HL-60/S4 (cell line): ENCODE results near the gene GREM2.

Experiments used
- in situ Hi-C: fragments of 300-500 bp; cut with MboI; formaldehyde crosslinking; loops from 2 replicates; pipeline ENCODE4 v1.14.3; 2022; ENCODE audit warnings: low sequenced_read_pairs

Gene GREM2

GRCh38 chr1:240611619-240612480, at the start of gene GREM2:
Gene GREM2 (minus strand): TSS chr1:240612155. CDS start chr1:240493475, 118,680 bp downstream.
- in situ Hi-C loops: no loop called here

GRCh38 chr1:240658312-240658960, 46.5 kb upstream of the GREM2 start:
- in situ Hi-C loops: no loop called here

- in situ Hi-C loops: no loop called here
Measured at GRCh38 chr1:240656531-240656930, 44.6 kb upstream of the GREM2 start.

- in situ Hi-C loops: no loop called here
Measured at GRCh38 chr1:240652961-240653409, 41.0 kb upstream of the GREM2 start.

- in situ Hi-C loops: no loop called here
Measured at GRCh38 chr1:240652549-240652948, 40.6 kb upstream of the GREM2 start.

- in situ Hi-C loops: no loop called here
Measured at GRCh38 chr1:240650877-240651276, 38.9 kb upstream of the GREM2 start.

- in situ Hi-C loops: no loop called here
Measured at GRCh38 chr1:240649733-240650721, 38.1 kb upstream of the GREM2 start.

GRCh38 chr1:240646571-240647240, 34.8 kb upstream of the GREM2 start:
- in situ Hi-C loops: no loop called here

GRCh38 chr1:240644732-240645131, 32.8 kb upstream of the GREM2 start:
- in situ Hi-C loops: no loop called here

- in situ Hi-C loops: no loop called here
Measured at GRCh38 chr1:240635466-240636256, 23.7 kb upstream of the GREM2 start.

- in situ Hi-C loops: no loop called here
Measured at GRCh38 chr1:240630409-240630808, 18.5 kb upstream of the GREM2 start.

GRCh38 chr1:240621249-240621648, 9.3 kb upstream of the GREM2 start:
- in situ Hi-C loops: no loop called here

- in situ Hi-C loops: no loop called here
Measured at GRCh38 chr1:240619906-240620621, 8.1 kb upstream of the GREM2 start.

- in situ Hi-C loops: no loop called here
Measured at GRCh38 chr1:240619357-240619756, 7.4 kb upstream of the GREM2 start.

- in situ Hi-C loops: no loop called here
Measured at GRCh38 chr1:240618946-240619345, 7.0 kb upstream of the GREM2 start.

GRCh38 chr1:240616018-240616417, 4.1 kb upstream of the GREM2 start:
- in situ Hi-C loops: no loop called here

GRCh38 chr1:240613356-240614142, 1.6 kb upstream of the GREM2 start:
- in situ Hi-C loops: no loop called here

GRCh38 chr1:240612811-240613210, 856 bp upstream of the GREM2 start:
- in situ Hi-C loops: no loop called here
